H1 (cell line): Measurements from ENCODE around the gene CD72. TPM values are rescaled to one million over a fixed set of nuclear protein-coding genes. Genes with fewer than 3 reads are reported as not detected.
A peak's percentile ranks its signal among the peaks of the same experiment; 100 is the strongest.

Source experiments
- CEBPB ChIP-seq: IDR thresholded peaks from 2 replicates; pipeline ENCODE4 v1.6.1; 2012; ENCODE audit warnings: low read depth, low read length
- HDAC2 ChIP-seq, 2 experiments: fragments of 300-600 bp in 1 of 2; sonication (generic) in 1 of 2; IDR thresholded peaks; 2 replicates each; pipeline ENCODE4 v1.6.1; 2011 to 2012; ENCODE audit warnings: low read depth in 2 of 2, low read length in 2 of 2, mild to moderate bottlenecking in 2 of 2, moderate library complexity in 2 of 2, borderline replicate concordance in 1 of 2, inconsistent platforms in 1 of 2
- MAFK ChIP-seq: IDR thresholded peaks from 2 replicates; pipeline ENCODE4 v1.6.1; 2012; ENCODE audit warnings: low read depth, mild to moderate bottlenecking, improper control_type of control experiment, low read length
- SIRT6 ChIP-seq: IDR thresholded peaks from one replicate; pipeline ENCODE4 v1.7.1; 2012; ENCODE audit warnings: low read length, inconsistent platforms
- SIX5 ChIP-seq: IDR thresholded peaks from 2 replicates; pipeline ENCODE4 v1.6.1; 2011; ENCODE audit warnings: mild to moderate bottlenecking, low read depth, low read length
- SP2 ChIP-seq: IDR thresholded peaks from 2 replicates; pipeline ENCODE4 v1.6.1; 2012; ENCODE audit warnings: mild to moderate bottlenecking, low read length, inconsistent platforms
- polyA plus RNA-seq, 7 experiments: library from polyadenylated mRNA; depleted of rRNA in 3 of 7; stranded (reverse) in 5 of 7; unstranded in 2 of 7; fragments of >200 nt in 5 of 7; fragments of 200-250 nt in 2 of 7; gene quantifications; 1 replicate in 5 of 7; 2 replicates in 1 of 7; 4 replicates in 1 of 7; pipeline versions ENCODE4 v1.2.1 to v1.2.3, GENCODE V29; 2011 to 2013; ENCODE audit warnings: missing spikeins in 2 of 7, mixed read lengths in 2 of 7
- total RNA-seq: library from RNA; stranded (reverse); fragmentation: NEBNext Ultra II Directional; extraction: Animal tissue kit (Norgen Biotek cat#: 25700); gene quantifications from 2 replicates; pipeline ENCODE4 v1.2.1, GENCODE V29; 2021
- TF ChIP-seq, protein P1 (sequence below), 3 experiments: IDR thresholded peaks; 1 replicate in 2 of 3; 2 replicates in 1 of 3; pipeline versions ENCODE4 v1.5.1 to v1.6.1; 2011; ENCODE audit warnings: low read length in 3 of 3, mild to moderate bottlenecking in 3 of 3, inconsistent platforms in 2 of 3, low read depth in 1 of 3, moderate library complexity in 1 of 3; ENCODE audit not compliant: insufficient read depth in 1 of 3; ENCODE audit errors: control extremely low read depth in 1 of 3

CD72 gene
- total and polyA plus RNA-seq, 2 of the 8 experiments (the other 6 are each of a cell fraction or from before 2014, with no cell fraction given): 4.0 to 4.5 TPM

DNA sequence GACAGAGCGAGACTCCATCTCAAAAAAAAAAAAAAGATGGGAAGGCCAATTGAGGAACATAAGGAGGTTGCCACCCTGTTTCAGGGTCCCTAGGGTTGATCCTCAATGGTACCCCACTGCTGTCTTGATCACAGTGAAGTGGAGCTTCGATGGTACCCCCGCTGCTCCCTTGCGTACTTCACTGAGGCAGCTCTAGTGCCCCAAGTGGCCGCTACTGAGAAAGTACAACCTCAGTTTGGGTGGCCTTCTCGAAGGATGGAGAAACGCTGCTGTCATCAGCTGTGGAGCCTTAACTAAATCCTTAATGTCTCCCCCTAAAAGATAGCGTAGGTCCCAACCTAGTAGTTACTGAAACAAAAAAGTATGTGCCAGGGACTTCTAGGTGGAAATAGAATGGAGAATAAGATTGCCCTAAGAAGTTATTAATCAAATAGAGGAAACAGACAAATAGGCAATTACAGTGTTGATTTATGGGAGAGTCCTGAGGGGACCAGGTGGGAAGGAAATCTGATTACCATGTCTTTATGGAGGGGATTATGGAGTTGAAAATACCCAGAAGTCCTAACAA lies 6.9 kb downstream of the CD72 start (continued):
- TF ChIP-seq SP2: no peak
- no peak for TF ChIP-seq HDAC2 (IDR thresholded peaks at IDR 0.05; ENCODE audit: borderline replicate concordance in 1 of 2, low read depth in 2 of 2, low read length in 2 of 2)
- TF ChIP-seq SIRT6: no peak
- no peak for TF ChIP-seq CEBPB
- TF ChIP-seq, protein P1, sequence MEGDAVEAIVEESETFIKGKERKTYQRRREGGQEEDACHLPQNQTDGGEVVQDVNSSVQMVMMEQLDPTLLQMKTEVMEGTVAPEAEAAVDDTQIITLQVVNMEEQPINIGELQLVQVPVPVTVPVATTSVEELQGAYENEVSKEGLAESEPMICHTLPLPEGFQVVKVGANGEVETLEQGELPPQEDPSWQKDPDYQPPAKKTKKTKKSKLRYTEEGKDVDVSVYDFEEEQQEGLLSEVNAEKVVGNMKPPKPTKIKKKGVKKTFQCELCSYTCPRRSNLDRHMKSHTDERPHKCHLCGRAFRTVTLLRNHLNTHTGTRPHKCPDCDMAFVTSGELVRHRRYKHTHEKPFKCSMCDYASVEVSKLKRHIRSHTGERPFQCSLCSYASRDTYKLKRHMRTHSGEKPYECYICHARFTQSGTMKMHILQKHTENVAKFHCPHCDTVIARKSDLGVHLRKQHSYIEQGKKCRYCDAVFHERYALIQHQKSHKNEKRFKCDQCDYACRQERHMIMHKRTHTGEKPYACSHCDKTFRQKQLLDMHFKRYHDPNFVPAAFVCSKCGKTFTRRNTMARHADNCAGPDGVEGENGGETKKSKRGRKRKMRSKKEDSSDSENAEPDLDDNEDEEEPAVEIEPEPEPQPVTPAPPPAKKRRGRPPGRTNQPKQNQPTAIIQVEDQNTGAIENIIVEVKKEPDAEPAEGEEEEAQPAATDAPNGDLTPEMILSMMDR (IDR thresholded peaks at IDR 0.05; ENCODE audit: control extremely low read depth in 1 of 3, insufficient read depth in 1 of 3, low read depth in 1 of 3, low read length in 3 of 3): peak; percentile 63 to 87 (median 87)
- TF ChIP-seq MAFK: no peak
- TF ChIP-seq SIX5: no peak
